Small intestine (tissue), 7 donors: ENCODE results near the gene BDP1. TPM values are rescaled to one million over a fixed set of nuclear protein-coding genes. Genes with fewer than 3 reads are reported as not detected.
"Not testable (repeated sequence)": the region's sequence is repeated elsewhere in the genome, so short reads cannot be mapped to it uniquely, and the experiment has no call there.

Experiments
- DNase-seq, 2 donors: peaks; one replicate each; pipeline versions ENCODE4 v3.0.0 to v3.0.0-alpha.2; 2013
- FAIRE-seq: peaks from 2 replicates; lab custom pipeline; 2012; peaks lifted over from hg19 to GRCh38; lab: Jason Lieb, UNC
- H3K27ac ChIP-seq, 3 donors: one replicate each; pipeline ENCODE4 v1.5.1; 2013; ENCODE audit warnings: low read length in 2 of 3, mild to moderate bottlenecking in 2 of 3, control low read depth in 1 of 3, inconsistent platforms in 1 of 3, low read depth in 1 of 3, moderate library complexity in 1 of 3
- H3K27me3 ChIP-seq, 3 donors: one replicate each; pipeline ENCODE4 v1.6.1; 2013; ENCODE audit warnings: low read length in 3 of 3, inconsistent platforms in 1 of 3; ENCODE audit not compliant: control insufficient read depth in 3 of 3, insufficient read depth in 3 of 3
- H3K36me3 ChIP-seq, 3 donors: one replicate each; pipeline ENCODE4 v1.6.1; 2013; ENCODE audit warnings: low read length in 3 of 3, inconsistent platforms in 1 of 3, low read depth in 1 of 3, mild to moderate bottlenecking in 1 of 3, moderate library complexity in 1 of 3; ENCODE audit not compliant: control insufficient read depth in 3 of 3, insufficient read depth in 2 of 3
- H3K4me1 ChIP-seq, 3 donors: one replicate each; pipeline ENCODE4 v1.6.1; 2013; ENCODE audit warnings: low read length in 2 of 3, inconsistent platforms in 1 of 3, low read depth in 1 of 3, mild to moderate bottlenecking in 1 of 3, moderate library complexity in 1 of 3; ENCODE audit not compliant: control insufficient read depth in 3 of 3, insufficient read depth in 2 of 3
- H3K4me3 ChIP-seq, 3 donors: one replicate each; pipeline ENCODE4 v1.5.1; 2013; ENCODE audit warnings: low read length in 3 of 3, control low read depth in 1 of 3, inconsistent platforms in 1 of 3, low read depth in 1 of 3, mild to moderate bottlenecking in 1 of 3, moderate library complexity in 1 of 3
- H3K9me3 ChIP-seq, 2 donors: one replicate each; pipeline ENCODE4 v1.6.1; 2013; ENCODE audit warnings: low read depth in 1 of 2, low read length in 1 of 2; ENCODE audit not compliant: control insufficient read depth in 2 of 2, insufficient read depth in 1 of 2
- WGBS, 3 donors: extraction: QIAGEN DNeasy Blood & Tissue Kit; methylation state at CpG; one replicate each; pipeline ENCODE4 v1.1.7; 2013; 5-methylcytosine and 5-hydroxymethylcytosine counted together
- polyA plus RNA-seq, 4 donors: library from polyadenylated mRNA; stranded (reverse) in 3 of 4; unstranded in 1 of 4; fragments of 200-250 nt in 3 of 4; fragments of 120-200 nt in 1 of 4; gene quantifications; one replicate each; pipeline versions ENCODE4 v1.2.1 to v1.2.3, GENCODE V29; 2013
- donor health status: healthy with polysubstance abuse.
- donor health status: control.
- donor health status: control.
- donor health status: Bipolar disorder and iron deficiency.
- donor health status: healthy.

The BDP1 gene
- polyA plus RNA-seq, 4 donors = 5.7 to 22.8 (median 8.2) TPM

- not testable (repeated sequence) for H3K9me3 ChIP-seq, H3K27me3 ChIP-seq, H3K4me1 ChIP-seq, H3K4me3 ChIP-seq, H3K36me3 ChIP-seq, DNase-seq, H3K27ac ChIP-seq, FAIRE-seq
- 50% methylated on average over 2 of the region's 2 CpGs for WGBS, 3 donors
Measured at GRCh38 chr5:71426686-71427474, 28.6 kb upstream of the BDP1 start.

GRCh38 chr5:71432410-71432809 is 23.0 kb upstream of the BDP1 start:
- not testable (repeated sequence) for H3K9me3 ChIP-seq, H3K4me1 ChIP-seq, DNase-seq, H3K27me3 ChIP-seq, H3K27ac ChIP-seq, H3K36me3 ChIP-seq, FAIRE-seq, H3K4me3 ChIP-seq
- 71 to 92% (median 72%) methylated on average over 3 of the region's 3 CpGs for WGBS, 3 donors

GRCh38 chr5:71434825-71435224 is 20.6 kb upstream of the BDP1 start:
- H3K4me1 ChIP-seq, DNase-seq, FAIRE-seq, H3K27ac ChIP-seq, H3K9me3 ChIP-seq, H3K4me3 ChIP-seq, H3K27me3 ChIP-seq, H3K36me3 ChIP-seq: not testable (repeated sequence)
- 15 to 39% (median 28%) methylated on average over 2 to 3 of the region's 3 CpGs for WGBS, 3 donors

- not testable (repeated sequence) for FAIRE-seq, DNase-seq, H3K4me3 ChIP-seq, H3K36me3 ChIP-seq, H3K9me3 ChIP-seq, H3K27me3 ChIP-seq, H3K27ac ChIP-seq, H3K4me1 ChIP-seq
- 80 to 91% (median 90%) methylated on average over 1 of the region's 1 CpG for WGBS, 3 donors
Measured at GRCh38 chr5:71441564-71441963, 13.9 kb upstream of the BDP1 start.

GRCh38 chr5:71443891-71444290 is 11.6 kb upstream of the BDP1 start:
- DNase-seq, H3K27me3 ChIP-seq, H3K36me3 ChIP-seq, FAIRE-seq, H3K4me1 ChIP-seq, H3K4me3 ChIP-seq, H3K27ac ChIP-seq, H3K9me3 ChIP-seq: not testable (repeated sequence)
- 77 to 78% (median 77%) methylated on average over 4 of the region's 4 CpGs for WGBS, 3 donors

GRCh38 chr5:71445015-71445414 is 10.4 kb upstream of the BDP1 start:
- WGBS, 3 donors = 30 to 58% (median 39%) methylated on average over 1 of the region's 1 CpG
- not testable (repeated sequence) for DNase-seq, H3K27ac ChIP-seq, H3K4me1 ChIP-seq, H3K27me3 ChIP-seq, H3K4me3 ChIP-seq, H3K9me3 ChIP-seq, H3K36me3 ChIP-seq
- FAIRE-seq = peak; percentile 10

- H3K27me3 ChIP-seq, H3K36me3 ChIP-seq, FAIRE-seq, H3K4me3 ChIP-seq, H3K9me3 ChIP-seq, H3K4me1 ChIP-seq, H3K27ac ChIP-seq: not testable (repeated sequence)
- WGBS, 3 donors = 0 to 9% (median 4%) methylated on average over 13 to 18 of the region's 20 CpGs
- DNase-seq = peak; percentile 3 to 11
Measured at GRCh38 chr5:71445523-71446152, 9.8 kb upstream of the BDP1 start.

GRCh38 chr5:71446540-71447216 is 8.8 kb upstream of the BDP1 start:
- not testable (repeated sequence) for H3K27ac ChIP-seq, H3K9me3 ChIP-seq, H3K27me3 ChIP-seq, FAIRE-seq, DNase-seq, H3K36me3 ChIP-seq, H3K4me3 ChIP-seq, H3K4me1 ChIP-seq
- 46 to 49% (median 47%) methylated on average over 12 of the region's 13 CpGs for WGBS, 3 donors
